Mesothelial cell of epicardium (in vitro differentiated cells): ENCODE results near the gene STAT5A. TPM values are rescaled to one million over a fixed set of nuclear protein-coding genes. Genes with fewer than 3 reads are reported as not detected.
"Not testable (repeated sequence)": the region's sequence is repeated elsewhere in the genome, so short reads cannot be mapped to it uniquely, and the experiment has no call there.

Experiments
- DNase-seq, 2 experiments: peaks; one replicate each; pipeline ENCODE4 v3.0.0; 2021; ENCODE audit warnings: low spot score in 2 of 2; ENCODE audit not compliant: unreplicated experiment in 2 of 2
- H3K27ac Mint-ChIP-seq: 2 replicates; pipeline ENCODE4 v1.8.0; 2021; ENCODE audit warnings: mixed read lengths
- H3K27me3 Mint-ChIP-seq: 2 replicates; pipeline ENCODE4 v1.8.0; 2021; ENCODE audit warnings: low read depth, mixed read lengths
- H3K36me3 Mint-ChIP-seq: 2 replicates; pipeline ENCODE4 v1.8.0; 2021; ENCODE audit warnings: mixed read lengths
- H3K4me1 Mint-ChIP-seq: 2 replicates; pipeline ENCODE4 v1.8.0; 2021; ENCODE audit warnings: mixed read lengths
- H3K4me3 Mint-ChIP-seq: 2 replicates; pipeline ENCODE4 v1.8.0; 2021; ENCODE audit warnings: mild to moderate bottlenecking, moderate library complexity, mixed read lengths
- H3K9me3 Mint-ChIP-seq: 2 replicates; pipeline ENCODE4 v1.8.0; 2021; ENCODE audit warnings: mixed read lengths
- total RNA-seq: library from RNA; stranded (reverse); gene quantifications from 3 replicates; pipeline ENCODE4 v1.2.1, GENCODE V29; 2021
- TF ChIP-seq, protein P1 (sequence below): fragments of 200-600 bp; sonication (generic); IDR thresholded peaks from one replicate; pipeline ENCODE4 v1.5.0; 2021; ENCODE audit warnings: antibody characterized with exemption; ENCODE audit not compliant: unreplicated experiment

Gene STAT5A
- total RNA-seq, 1 donor from 2014 or later = 11.7 TPM

DNA sequence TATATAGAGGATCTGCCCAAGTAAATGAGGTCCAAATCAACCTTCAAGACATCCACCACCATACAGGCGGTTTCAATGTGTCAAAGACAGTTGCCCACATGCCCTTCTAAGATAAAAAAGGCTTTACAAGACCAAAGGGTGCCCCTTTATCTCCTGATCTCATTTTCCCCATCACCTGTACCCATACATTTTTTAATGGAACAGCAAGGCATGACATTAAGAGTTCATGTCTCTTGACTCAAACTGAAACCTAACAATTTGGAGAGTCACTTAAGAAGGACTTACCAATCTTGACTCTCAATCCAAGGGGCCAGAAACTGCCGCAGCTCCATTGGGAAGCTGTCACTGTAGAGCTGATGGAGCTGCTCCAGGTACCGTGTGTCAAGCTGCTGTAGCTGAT is 59.8 kb downstream of the STAT5A start:
- Mint-ChIP-seq H3K4me3 (no peak overlapping the region), H3K27me3 (no peaks in the 10 kb centered on the region), H3K4me1 (peaks cover 7% of the 10 kb centered on the region), H3K27ac (no peak overlapping the region), H3K9me3 (no peaks in the 10 kb centered on the region), H3K36me3 (peaks cover 23% of the 10 kb centered on the region)
- TF ChIP-seq, protein P1, sequence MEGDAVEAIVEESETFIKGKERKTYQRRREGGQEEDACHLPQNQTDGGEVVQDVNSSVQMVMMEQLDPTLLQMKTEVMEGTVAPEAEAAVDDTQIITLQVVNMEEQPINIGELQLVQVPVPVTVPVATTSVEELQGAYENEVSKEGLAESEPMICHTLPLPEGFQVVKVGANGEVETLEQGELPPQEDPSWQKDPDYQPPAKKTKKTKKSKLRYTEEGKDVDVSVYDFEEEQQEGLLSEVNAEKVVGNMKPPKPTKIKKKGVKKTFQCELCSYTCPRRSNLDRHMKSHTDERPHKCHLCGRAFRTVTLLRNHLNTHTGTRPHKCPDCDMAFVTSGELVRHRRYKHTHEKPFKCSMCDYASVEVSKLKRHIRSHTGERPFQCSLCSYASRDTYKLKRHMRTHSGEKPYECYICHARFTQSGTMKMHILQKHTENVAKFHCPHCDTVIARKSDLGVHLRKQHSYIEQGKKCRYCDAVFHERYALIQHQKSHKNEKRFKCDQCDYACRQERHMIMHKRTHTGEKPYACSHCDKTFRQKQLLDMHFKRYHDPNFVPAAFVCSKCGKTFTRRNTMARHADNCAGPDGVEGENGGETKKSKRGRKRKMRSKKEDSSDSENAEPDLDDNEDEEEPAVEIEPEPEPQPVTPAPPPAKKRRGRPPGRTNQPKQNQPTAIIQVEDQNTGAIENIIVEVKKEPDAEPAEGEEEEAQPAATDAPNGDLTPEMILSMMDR = no peak
- DNase-seq = no peak

DNA sequence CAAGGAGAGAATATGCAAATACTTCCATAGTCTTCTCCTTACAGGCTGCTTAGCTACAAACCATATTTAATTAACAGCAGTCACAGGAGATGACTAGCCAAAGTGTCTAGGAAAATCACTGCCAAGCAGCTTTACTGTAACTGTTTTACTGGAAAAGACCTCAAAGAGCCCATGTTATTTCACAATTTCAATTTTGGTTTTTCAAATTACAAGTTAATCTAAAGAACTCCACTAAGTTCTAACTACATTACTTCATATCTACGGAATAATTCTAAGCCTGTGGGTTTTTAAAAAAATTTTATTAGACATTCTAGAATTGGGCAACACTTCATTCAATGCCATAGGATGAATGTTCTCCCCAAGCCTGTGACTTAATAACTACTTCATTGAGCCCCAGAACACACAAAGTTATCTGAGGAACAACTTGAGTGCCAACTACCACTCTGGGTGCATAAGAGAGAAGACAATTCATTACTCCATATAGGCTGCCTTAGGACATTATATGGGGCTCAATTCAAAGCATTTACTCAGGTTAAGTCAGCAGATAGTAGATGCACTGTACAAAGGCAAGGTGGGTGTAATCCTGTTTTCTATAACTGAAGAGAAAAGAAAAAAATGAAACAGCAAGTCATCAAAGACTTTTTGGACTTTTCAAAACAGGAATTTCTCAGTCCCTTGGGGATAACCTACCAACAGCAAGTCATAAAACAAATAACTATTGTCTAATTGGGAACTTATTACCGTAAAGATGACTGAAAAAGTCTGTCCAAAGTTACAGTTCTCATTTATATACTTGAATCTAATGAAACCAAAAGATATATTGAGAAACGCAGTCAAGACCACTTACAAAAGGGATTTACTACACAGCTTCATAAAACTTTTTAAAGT is 66.9 kb downstream of the STAT5A start:
- TF ChIP-seq, protein P1 = no peak
- H3K4me3 Mint-ChIP-seq = no peak overlapping the region
- DNase-seq = no peak
- peaks cover 2% of the 10 kb centered on the region for H3K4me1 Mint-ChIP-seq
- H3K36me3 Mint-ChIP-seq = peaks cover 1% of the 10 kb centered on the region
- H3K27ac Mint-ChIP-seq = peak overlapping the region; percentile 13
- no peaks in the 10 kb centered on the region for H3K9me3 Mint-ChIP-seq
- no peaks in the 10 kb centered on the region for H3K27me3 Mint-ChIP-seq

DNA sequence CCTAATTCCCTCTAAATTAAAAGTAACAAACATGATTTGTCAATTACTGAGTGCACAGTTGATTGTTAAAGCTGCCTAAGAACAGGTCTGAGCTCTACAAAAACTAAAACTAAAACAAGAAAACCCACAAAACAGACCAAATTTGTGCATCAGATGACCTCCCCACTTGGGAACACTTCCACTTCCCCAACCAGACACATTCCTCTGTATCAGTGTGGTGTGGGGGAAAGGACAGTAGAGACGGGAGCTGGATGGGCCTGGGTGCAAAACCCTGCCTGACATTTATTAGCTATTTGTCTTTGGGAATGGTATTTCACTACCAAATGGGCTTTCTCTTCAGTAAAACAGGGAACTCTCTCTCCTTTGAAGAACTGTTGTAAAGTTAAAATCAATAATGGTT is 70.1 kb downstream of the STAT5A start:
- Mint-ChIP-seq H3K27ac (no peak overlapping the region), H3K27me3 (no peaks in the 10 kb centered on the region)

DNA sequence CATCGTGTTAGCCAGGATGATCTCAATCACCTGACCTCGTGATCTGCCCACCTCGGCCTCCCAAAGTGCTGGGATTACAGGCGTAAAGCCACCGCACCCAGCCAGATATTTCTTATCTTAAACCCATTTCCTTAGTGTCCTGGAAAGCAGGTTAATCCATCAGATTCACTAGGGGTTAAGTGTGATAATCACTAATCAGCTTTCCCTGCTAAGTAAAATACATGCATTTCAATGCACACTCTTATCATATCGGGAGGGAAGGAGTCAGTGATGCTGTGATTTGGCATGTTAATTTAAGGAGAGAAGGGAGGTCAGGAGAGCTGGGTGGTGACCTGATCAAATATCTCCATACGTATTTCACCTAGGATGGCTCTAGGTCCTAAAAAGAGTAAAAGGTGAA is 70.8 kb downstream of the STAT5A start:
- Mint-ChIP-seq H3K4me1 (peaks cover 8% of the 10 kb centered on the region), H3K27ac (no peak overlapping the region), H3K4me3 (no peak overlapping the region), H3K9me3 (no peaks in the 10 kb centered on the region), H3K36me3 (peaks cover 1% of the 10 kb centered on the region), H3K27me3 (no peaks in the 10 kb centered on the region)
- TF ChIP-seq, protein P1 = no peak
- no peak for DNase-seq

More for the DNA sequence above, 70.1 kb downstream of the STAT5A start:
- no peak for DNase-seq
- H3K9me3 Mint-ChIP-seq = no peaks in the 10 kb centered on the region
- H3K4me1 Mint-ChIP-seq = peaks cover 8% of the 10 kb centered on the region
- TF ChIP-seq, protein P1 = no peak
- peaks cover 1% of the 10 kb centered on the region for H3K36me3 Mint-ChIP-seq
- no peak overlapping the region for H3K4me3 Mint-ChIP-seq

DNA sequence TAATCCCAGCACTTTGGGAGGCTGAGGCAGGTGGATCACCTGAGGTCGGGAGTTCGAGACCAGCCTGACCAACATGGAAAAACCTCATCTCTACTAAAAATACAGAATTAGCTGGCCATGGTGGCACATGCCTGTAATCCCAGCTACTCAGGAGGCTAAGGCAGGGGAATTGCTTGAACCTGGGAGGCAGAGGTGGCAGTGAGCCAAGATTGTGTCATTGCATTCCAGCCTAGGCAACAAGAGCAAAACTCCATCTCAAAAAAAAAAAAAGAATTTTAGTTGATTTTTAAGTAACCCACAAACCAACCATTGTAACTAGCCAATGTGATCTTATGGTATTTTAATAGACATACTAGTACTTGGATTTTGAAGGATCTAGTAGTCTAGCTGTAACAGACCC is 72.1 kb downstream of the STAT5A start:
- not testable (repeated sequence) for H3K27ac Mint-ChIP-seq, H3K27me3 Mint-ChIP-seq, H3K4me3 Mint-ChIP-seq, H3K36me3 Mint-ChIP-seq, DNase-seq, H3K9me3 Mint-ChIP-seq, H3K4me1 Mint-ChIP-seq

Other genes starting within 250 kb of the STAT5A start
- gene C17orf113, start 237.9 kb upstream of the STAT5A start, total RNA-seq = 4.1 to 5.1 TPM (median 4.4 TPM) in 3 replicates
- gene ZNF385C, start 190.0 kb upstream of the STAT5A start, total RNA-seq = 2.2 to 2.9 TPM (median 2.5 TPM) in 3 replicates
- 10.5 to 11.6 TPM (median 11.3 TPM) in 3 replicates for gene DHX58, start 175.8 kb upstream of the STAT5A start, total RNA-seq
- gene KAT2A, start 167.1 kb upstream of the STAT5A start, total RNA-seq = 86.2 to 87.5 TPM (median 86.4 TPM) in 3 replicates
- gene HSPB9, start 165.7 kb upstream of the STAT5A start, total RNA-seq = 0.18 TPM in 1 of 3 replicates, not detected in the others
- gene RAB5C, start 133.5 kb upstream of the STAT5A start, total RNA-seq = 71.2 to 78.2 TPM (median 73.2 TPM) in 3 replicates
- gene KCNH4, start 107.4 kb upstream of the STAT5A start, total RNA-seq = 0.11 to 0.25 TPM (median 0.18 TPM) in 3 replicates
- not detected in 3 replicates for gene HCRT, start 103.0 kb upstream of the STAT5A start, total RNA-seq
- 9.2 to 10.7 TPM (median 10.2 TPM) in 3 replicates for gene GHDC, start 94.0 kb upstream of the STAT5A start, total RNA-seq
- gene STAT5B, start 12.1 kb upstream of the STAT5A start, total RNA-seq = 47.7 to 52.3 TPM (median 50.6 TPM) in 3 replicates
- gene STAT3, start 99.9 kb downstream of the STAT5A start, total RNA-seq = 118 to 129 TPM (median 119 TPM) in 3 replicates
- 53.3 to 54.3 TPM (median 53.9 TPM) in 3 replicates for gene CAVIN1, start 134.8 kb downstream of the STAT5A start, total RNA-seq
- 60.4 to 65.6 TPM (median 65.6 TPM) in 3 replicates for gene ATP6V0A1, start 170.4 kb downstream of the STAT5A start, total RNA-seq
- gene NAGLU, start 247.7 kb downstream of the STAT5A start, total RNA-seq = 31.0 to 31.9 TPM (median 31.5 TPM) in 3 replicates